RCC 7860 (cell line): ENCODE measurements around the gene GRB10.
A peak's percentile ranks its signal among the peaks of the same experiment; 100 is the strongest.
"Not testable (repeated sequence)": the region's sequence is repeated elsewhere in the genome, so short reads cannot be mapped to it uniquely, and the experiment has no call there.

Experiments
- DNase-seq: peaks from one replicate; pipeline ENCODE4 v3.0.0-alpha.2; 2015; ENCODE audit warnings: low spot score
- FAIRE-seq: peaks from 2 replicates; lab custom pipeline; 2012; peaks lifted over from hg19 to GRCh38; lab: Jason Lieb, UNC

GRB10 gene

GRCh38 chr7:50560865-50561351, 221.8 kb downstream of the GRB10 start:
- FAIRE-seq (no peak), DNase-seq (no peak)

GRCh38 chr7:50559881-50560280, 222.8 kb downstream of the GRB10 start:
- DNase-seq (no peak), FAIRE-seq (no peak)

- FAIRE-seq (peak; percentile 91), DNase-seq (peak; percentile 81)
These were observed 224.2 kb downstream of the GRB10 start for GRCh38 chr7:50558294-50559053.

- DNase-seq (no peak), FAIRE-seq (no peak)
These were observed 225.6 kb downstream of the GRB10 start for GRCh38 chr7:50557099-50557498.

GRCh38 chr7:50556247-50556991, 226.3 kb downstream of the GRB10 start:
- no peak for FAIRE-seq
- DNase-seq = no peak

- FAIRE-seq = no peak
- no peak for DNase-seq
These were observed 227.0 kb downstream of the GRB10 start for GRCh38 chr7:50555594-50556140.

GRCh38 chr7:50554431-50555322, 228.0 kb downstream of the GRB10 start:
- FAIRE-seq = no peak

GRCh38 chr7:50553973-50554372, 228.7 kb downstream of the GRB10 start:
- FAIRE-seq (no peak), DNase-seq (no peak)

More at GRCh38 chr7:50554431-50555322, 228.0 kb downstream of the GRB10 start:
- no peak for DNase-seq

GRCh38 chr7:50552921-50553320, 229.8 kb downstream of the GRB10 start:
- FAIRE-seq = no peak
- no peak for DNase-seq

GRCh38 chr7:50552139-50552538, 230.6 kb downstream of the GRB10 start:
- FAIRE-seq (no peak), DNase-seq (no peak)

- FAIRE-seq, DNase-seq: not testable (repeated sequence)
These were observed 237.1 kb downstream of the GRB10 start for GRCh38 chr7:50545613-50546012.

- FAIRE-seq = no peak
- DNase-seq = no peak
These were observed 237.7 kb downstream of the GRB10 start for GRCh38 chr7:50544992-50545391.

- no peak for FAIRE-seq
- no peak for DNase-seq
These were observed 238.8 kb downstream of the GRB10 start for GRCh38 chr7:50543776-50544442.

GRCh38 chr7:50542132-50542531, 240.6 kb downstream of the GRB10 start:
- DNase-seq = no peak
- FAIRE-seq = no peak

GRCh38 chr7:50540785-50541579, 241.7 kb downstream of the GRB10 start:
- DNase-seq (no peak), FAIRE-seq (no peak)
